Heart right ventricle (tissue), 16 donors: ENCODE data around the gene PLPP2. TPM values are rescaled to one million over a fixed set of nuclear protein-coding genes. Genes with fewer than 3 reads are reported as not detected.
A peak's percentile ranks its signal among the peaks of the same experiment; 100 is the strongest.

Source experiments
- ATAC-seq, 8 donors: fragments of 200-7000 bp; cut with Tn5 transposase; one replicate each; pipeline ENCODE4 v1.9.1; 2020; ENCODE audit warnings: mild to moderate bottlenecking in 8 of 8, moderate library complexity in 8 of 8, moderate number of reproducible peaks in 1 of 8
- DNase-seq, 2 donors: peaks; one replicate each; pipeline ENCODE4 v3.0.0-alpha.2; 2020
- H3K27ac ChIP-seq, 10 donors: fragments of 200-600 bp; sonication (generic) in 2 of 10; one replicate each; pipeline versions ENCODE4 v1.5.0 to v1.8.0; 2020 to 2022; ENCODE audit warnings: mild to moderate bottlenecking in 3 of 10
- H3K27me3 ChIP-seq, 7 donors: fragments of 200-600 bp; one replicate each; pipeline ENCODE4 v1.8.0; 2021 to 2022; ENCODE audit warnings: mild to moderate bottlenecking in 2 of 7
- H3K36me3 ChIP-seq, 9 donors: fragments of 200-600 bp; sonication (generic) in 1 of 9; one replicate each; pipeline versions ENCODE4 v1.5.0 to v1.8.0; 2020 to 2022; ENCODE audit warnings: mild to moderate bottlenecking in 2 of 9
- H3K4me1 ChIP-seq, 9 donors: fragments of 200-600 bp; sonication (generic) in 1 of 9; one replicate each; pipeline versions ENCODE4 v1.5.0 to v1.8.0; 2020 to 2022; ENCODE audit warnings: mild to moderate bottlenecking in 4 of 9
- H3K4me3 ChIP-seq, 10 donors: fragments of 200-600 bp; sonication (generic) in 2 of 10; one replicate each; pipeline versions ENCODE4 v1.5.0 to v1.8.0; 2020 to 2022; ENCODE audit warnings: mild to moderate bottlenecking in 7 of 10, moderate library complexity in 2 of 10
- H3K9me3 ChIP-seq, 11 donors: fragments of 200-600 bp in 10 of 11; sonication (generic) in 2 of 11; one replicate each; pipeline versions ENCODE4 v1.5.0 to v1.8.0; 2013 to 2022; ENCODE audit warnings: mild to moderate bottlenecking in 2 of 11, control low read depth in 1 of 11, moderate library complexity in 1 of 11
- CTCF ChIP-seq, 9 donors: fragments of 200-600 bp; sonication (generic) in 2 of 9; IDR thresholded peaks; one replicate each; pipeline versions ENCODE4 v1.5.0 to v1.8.0; 2021 to 2022; ENCODE audit warnings: antibody characterized with exemption in 9 of 9, mild to moderate bottlenecking in 5 of 9, moderate library complexity in 1 of 9
- WGBS, 2 donors: extraction: QIAGEN DNeasy Blood & Tissue Kit; methylation state at CpG; one replicate each; pipeline ENCODE4 v1.1.7; 2013; ENCODE audit warnings: inconsistent platforms in 1 of 2; 5-methylcytosine and 5-hydroxymethylcytosine counted together
- intact Hi-C, 10 donors: fragments of 100-400 bp; cut with DNase I; formaldehyde crosslinking; loops; one replicate each; pipeline versions ENCODE4 v1.11.1 to v1.14.2; 2022
- polyA plus RNA-seq, 2 donors: library from polyadenylated mRNA; stranded (reverse); fragments of 200-250 nt; gene quantifications; one replicate each; pipeline ENCODE4 v1.2.3, GENCODE V29; 2013
- total RNA-seq, 10 donors: library from RNA; stranded (reverse); fragmentation: NEBNext Ultra II Directional in 3 of 10; extraction: Animal tissue kit (Norgen Biotek cat#: 25700) in 3 of 10; gene quantifications; one replicate each; pipeline versions ENCODE4 v1.2.1 to v1.2.4, GENCODE V29; 2021 to 2023
- donor health status: Arrhythmogenic right ventricular cardiomyopathy.
- donor health status: ischemic (EF 13 %, LVEDD 7.1; RV severe dilation, severe dysfunction).
- donor health status: healthy with polysubstance abuse.
- donor health status: DM: no; HTN: yes; CAD: no.
- donor health status: DM: no; HTN: no; CAD: no.
- donor health status: ischemic (EF 25% LVEDD 6.9; RV normal size, moderate dysfunction).
- donor health status: ischemic (EF 25% LVEDD 5.7; RV mildly dilated, moderate dysfunction).
- donor health status: healthy.
- donor health status: DM: yes; HTN: yes; CAD: no.
- donor health status: Ischemic cardiomyopathy.
- donor health status: ischemic (EF 35%, LVEDD 5.7; RV mildly dilated, moderate dysfunction).
- donor health status: nonischemic (EF 11% LVEDD 7.7; RV severe dilation, severe dysfunction).
- donor health status: DM: yes; HTN: yes; CAD: no.
- donor health status: PGD.
- donor health status: ischemic (EF 29% LVEDD 5.4; RV normal size, mild dysfunction).
- donor health status: nonischemic (EF 23%, LVEDD 6.1; RV moderate dilation, normal function).

Gene PLPP2
- total and polyA plus RNA-seq, 12 donors: 0.14 to 2.8 (median 0.76) TPM

- Histone ChIP-seq H3K27ac (peak overlapping the region; percentile 65 to 95 (median 86)), H3K36me3 (peaks cover 12 to 84% (median 30%) of the 10 kb centered on the region in 9 donors), H3K27me3 (no peaks in the 10 kb centered on the region), H3K4me3 (peak overlapping the region; percentile 27 to 59 (median 46)), H3K9me3 (no peaks in the 10 kb centered on the region), H3K4me1 (peaks cover 0 to 35% (median 3%) of the 10 kb centered on the region in 9 donors)
- intact Hi-C loops: no loop called here
- ATAC-seq (peak in 5 of 8 donors; percentile 29 to 60 (median 50)), DNase-seq (peak in 1 of 2 donors; percentile 5)
- TF ChIP-seq CTCF (IDR thresholded peaks at IDR 0.05): no peak
- 73 to 82% methylated on average over 24 of the region's 24 CpGs for WGBS, 2 donors
Measured at GRCh38 chr19:310781-311496, 19.7 kb upstream of the PLPP2 start.

GRCh38 chr19:310141-310651, 19.0 kb upstream of the PLPP2 start:
- peak in 3 of 8 donors; percentile 4 to 68 (median 18) for ATAC-seq
- H3K9me3 ChIP-seq: no peaks in the 10 kb centered on the region
- peaks cover 0 to 35% (median 0%) of the 10 kb centered on the region in 9 donors for H3K4me1 ChIP-seq
- intact Hi-C loops: no loop called here
- no peaks in the 10 kb centered on the region for H3K27me3 ChIP-seq
- peaks cover 12 to 84% (median 34%) of the 10 kb centered on the region in 9 donors for H3K36me3 ChIP-seq
- 47 to 63% methylated on average over 30 of the region's 30 CpGs for WGBS, 2 donors
- TF ChIP-seq CTCF (IDR thresholded peaks at IDR 0.05): no peak
- H3K27ac ChIP-seq: peak overlapping the region in 9 of 10 donors; percentile 65 to 95 (median 86)
- H3K4me3 ChIP-seq: peak overlapping the region; percentile 2 to 59 (median 46)
- DNase-seq: peak in 1 of 2 donors; percentile 5

- Histone ChIP-seq H3K4me3 (peak overlapping the region; percentile 11 to 51 (median 42)), H3K9me3 (no peaks in the 10 kb centered on the region), H3K27me3 (no peaks in the 10 kb centered on the region), H3K36me3 (peaks cover 12 to 81% (median 29%) of the 10 kb centered on the region in 9 donors), H3K4me1 (peaks cover 0 to 34% (median 0%) of the 10 kb centered on the region in 9 donors), H3K27ac (peak overlapping the region in 9 of 10 donors; percentile 43 to 86 (median 73))
- DNase-seq: peak in 1 of 2 donors; percentile 1
- 61 to 73% methylated on average over 14 of the region's 14 CpGs for WGBS, 2 donors
- TF ChIP-seq CTCF (IDR thresholded peaks at IDR 0.05): no peak
- ATAC-seq: no peak
- intact Hi-C loops: loop anchor here in 1 of 10 donors (5.0 kb wide), 1 partner anchor 33 kb away; the partner anchor contains the start of gene MIER2
Measured at GRCh38 chr19:309206-309565, 18.0 kb upstream of the PLPP2 start.

GRCh38 chr19:308471-309205, 17.4 kb upstream of the PLPP2 start:
- Histone ChIP-seq H3K27ac (peak overlapping the region in 9 of 10 donors; percentile 43 to 86 (median 73)), H3K4me1 (peaks cover 0 to 33% (median 0%) of the 10 kb centered on the region in 9 donors), H3K27me3 (no peaks in the 10 kb centered on the region), H3K4me3 (peak overlapping the region; percentile 17 to 51 (median 42)), H3K36me3 (peaks cover 12 to 76% (median 29%) of the 10 kb centered on the region in 9 donors), H3K9me3 (no peaks in the 10 kb centered on the region)
- ATAC-seq (peak in 6 of 8 donors; percentile 8 to 33 (median 22)), DNase-seq (peak in 1 of 2 donors; percentile 2)
- 85 to 94% methylated on average over 45 to 48 of the region's 48 CpGs for WGBS, 2 donors
- intact Hi-C loops: loop anchor here in 1 of 10 donors (5.0 kb wide), 1 partner anchor 34 kb away; the partner anchor contains the start of gene MIER2
- TF ChIP-seq CTCF (IDR thresholded peaks at IDR 0.05): no peak
